HepG2 (cell line): ENCODE data around the gene TTC38. TPM values are rescaled to one million over a fixed set of nuclear protein-coding genes. Genes with fewer than 3 reads are reported as not detected.

Experiments
- ATAC-seq: fragments of 200-7000 bp; cut with Tn5 transposase; 3 replicates; pipeline ENCODE4 v1.9.1; 2020; ENCODE audit warnings: mild to moderate bottlenecking, moderate library complexity
- BruUV-seq: library from RNA; stranded (reverse); fragments of 400-500 nt; replicated peaks from 2 replicates; lab custom pipeline; 2021; lab: Mats Ljungman, UMichigan
- CTCF ChIA-PET: fragments of 300-600 bp; formaldehyde crosslinking; extraction: SDS; loops from one replicate; lab custom pipeline; 2021; ENCODE audit warnings: low total read pairs, inconsistent platforms, low intra/inter-chr PET ratio; lab: Yijun Ruan, JAX
- POLR2A ChIA-PET: fragments of 350-600 bp; sonication (Branson Sonifier 250); formaldehyde crosslinking; loops from one replicate; lab custom pipeline; 2020; ENCODE audit warnings: antibody characterized with exemption, inconsistent platforms; lab: Yijun Ruan, JAX
- DNase-seq: peaks from one replicate; pipeline ENCODE4 v3.0.0-alpha.2; 2015; ENCODE audit warnings: low spot score
- FAIRE-seq: peaks from 3 replicates; lab custom pipeline; 2011; peaks lifted over from hg19 to GRCh38; lab: Jason Lieb, UNC
- H2AFZ ChIP-seq: one replicate; pipeline ENCODE4 v1.6.1; 2011; ENCODE audit warnings: low read length, inconsistent platforms
- H3K27ac ChIP-seq: fragments of 300-600 bp; 3 replicates; pipeline ENCODE4 v1.8.0; 2011; ENCODE audit warnings: mixed run types, mild to moderate bottlenecking, mixed read lengths, low read length, inconsistent platforms; ENCODE audit not compliant: insufficient read depth; ENCODE audit errors: extremely low read length
- H3K27me3 ChIP-seq, 2 experiments: fragments of 200-600 bp in 1 of 2; 2 replicates in 1 of 2; 3 replicates in 1 of 2; pipeline versions ENCODE4 v1.6.0 to v1.8.0; 2011; ENCODE audit warnings: low read length in 2 of 2, mild to moderate bottlenecking in 2 of 2, moderate library complexity in 2 of 2, inconsistent platforms in 1 of 2; ENCODE audit not compliant: insufficient read depth in 2 of 2, control insufficient read depth in 1 of 2
- H3K36me3 ChIP-seq, 2 experiments: fragments of 200-600 bp in 1 of 2; replicated peaks in 1 of 2; 2 replicates in 1 of 2; 3 replicates in 1 of 2; pipeline versions ENCODE4 v1.5.1 to v1.8.0; 2011; ENCODE audit warnings: low read length in 2 of 2, inconsistent platforms in 1 of 2; ENCODE audit not compliant: insufficient read depth in 2 of 2, control insufficient read depth in 1 of 2
- H3K4me1 ChIP-seq: 2 replicates; pipeline ENCODE4 v1.5.1; 2012; ENCODE audit warnings: low read length, inconsistent platforms; ENCODE audit not compliant: insufficient read depth
- H3K4me2 ChIP-seq: 2 replicates; pipeline ENCODE4 v1.6.0; 2011; ENCODE audit warnings: low read depth, low read length, inconsistent platforms
- H3K4me3 ChIP-seq, 3 experiments: fragments of 200-600 bp in 1 of 3; sonication (generic), shearing (Covaris generic) in 1 of 3; replicated peaks in 1 of 3; 2 replicates each; pipeline ENCODE4 v1.5.1; 2011 to 2016; ENCODE audit warnings: low read length in 3 of 3, inconsistent platforms in 2 of 3, low read depth in 2 of 3, mild to moderate bottlenecking in 2 of 3, control low read depth in 1 of 3, mixed read lengths in 1 of 3; ENCODE audit not compliant: insufficient read depth in 1 of 3
- H3K79me2 ChIP-seq: one replicate; pipeline ENCODE4 v1.6.1; 2011; ENCODE audit warnings: low read length, inconsistent platforms; ENCODE audit not compliant: insufficient read depth
- H3K9ac ChIP-seq: 2 replicates; pipeline ENCODE4 v1.6.0; 2011; ENCODE audit warnings: mild to moderate bottlenecking, low read depth, low read length, inconsistent platforms; ENCODE audit not compliant: insufficient read depth
- H3K9me3 ChIP-seq: 2 replicates; pipeline ENCODE4 v1.5.1; 2012; ENCODE audit warnings: mild to moderate bottlenecking, low read length
- H4K20me1 ChIP-seq: 2 replicates; pipeline ENCODE4 v1.6.0; 2011; ENCODE audit warnings: inconsistent platforms, mild to moderate bottlenecking, low read length, moderate library complexity; ENCODE audit not compliant: insufficient read depth
- HES4 ChIP-seq: sonication (generic); formaldehyde crosslinking; IDR thresholded peaks from 2 replicates; pipeline ENCODE4 v1.9.0; 2021; ENCODE audit warnings: mild to moderate bottlenecking, missing genetic modification reagents, borderline replicate concordance
- HMG20A ChIP-seq: IDR thresholded peaks from 2 replicates; pipeline ENCODE4 v1.6.1; 2016; ENCODE audit warnings: borderline replicate concordance
- IRF2 ChIP-seq: IDR thresholded peaks from 2 replicates; pipeline ENCODE4 v1.6.1; 2018; ENCODE audit warnings: missing genetic modification reagents, missing compliant biosample characterization
- REL ChIP-seq: sonication (generic); formaldehyde crosslinking; conservative IDR thresholded peaks from 2 replicates; pipeline ENCODE4 v1.8.0; 2022; ENCODE audit warnings: mild to moderate bottlenecking, missing genetic modification reagents, moderate library complexity
- ZNF207 ChIP-seq: fragments of 450-650 bp; IDR thresholded peaks from 2 replicates; pipeline ENCODE4 v1.6.1; 2016; ENCODE audit warnings: antibody characterized with exemption, borderline replicate concordance
- ZNF616 ChIP-seq: sonication (generic); formaldehyde crosslinking; IDR thresholded peaks from 2 replicates; pipeline ENCODE4 v1.5.0; 2020; ENCODE audit warnings: low read depth, mild to moderate bottlenecking, missing genetic modification reagents
- ZNF670 ChIP-seq: sonication (generic); formaldehyde crosslinking; IDR thresholded peaks from 2 replicates; pipeline ENCODE4 v1.8.0; 2022; ENCODE audit warnings: mild to moderate bottlenecking, missing genetic modification reagents, borderline replicate concordance
- WGBS: methylation state at CpG from one replicate; pipeline ENCODE4 v1.1.6; 2017; ENCODE audit warnings: low lambda C conversion rate; 5-methylcytosine and 5-hydroxymethylcytosine counted together
- in situ Hi-C: cut with HindIII; loops from 2 replicates; pipeline ENCODE4 v1.10.0; 2017; ENCODE audit warnings: low pct_unique_long_range_greater_than_20kb; ENCODE audit not compliant: extremely low pct_ligation_motif_present
- intact Hi-C: fragments of 100-400 bp; cut with micrococcal nuclease; formaldehyde crosslinking; loops from one replicate; pipeline ENCODE4 v1.10.0; 2022; ENCODE audit not compliant: unreplicated experiment
- polyA plus RNA-seq, 8 experiments: library from polyadenylated mRNA; depleted of rRNA in 3 of 8; stranded (reverse) in 7 of 8; unstranded in 1 of 8; fragments of >200 nt; fragmentation: Illumina TruSeq in 4 of 8; extraction: Trizol in 4 of 8; gene quantifications; 2 replicates each; pipeline versions ENCODE4 v1.2.1 to v1.2.3, GENCODE V29; 2011 to 2016; ENCODE audit warnings: low read depth in 4 of 8, missing spikeins in 1 of 8, mixed read lengths in 1 of 8; ENCODE audit not compliant: insufficient read depth in 1 of 8
- total RNA-seq, 5 experiments: library from RNA; depleted of rRNA; stranded (reverse); fragments of >200 nt; fragmentation: Illumina TruSeq; extraction: Trizol; gene quantifications; 2 replicates each; pipeline ENCODE4 v1.2.3, GENCODE V29; 2016; ENCODE audit warnings: low read depth in 1 of 5
- TF ChIP-seq, protein P1 (sequence below), 2 experiments: IDR thresholded peaks; 2 replicates each; pipeline ENCODE4 v1.6.1; 2011 to 2012; ENCODE audit warnings: low read length in 2 of 2, borderline replicate concordance in 1 of 2, low read depth in 1 of 2, mild to moderate bottlenecking in 1 of 2, moderate library complexity in 1 of 2
- TF ChIP-seq, protein P2 (sequence below): sonication (generic); IDR thresholded peaks from 2 replicates; pipeline ENCODE4 v1.6.1; 2016; ENCODE audit warnings: low read depth, borderline replicate concordance

Gene TTC38
- total and polyA plus RNA-seq, 2 of the 13 experiments (the other 11 are each of a cell fraction or from before 2014, with no cell fraction given) = 101 to 105 TPM

DNA sequence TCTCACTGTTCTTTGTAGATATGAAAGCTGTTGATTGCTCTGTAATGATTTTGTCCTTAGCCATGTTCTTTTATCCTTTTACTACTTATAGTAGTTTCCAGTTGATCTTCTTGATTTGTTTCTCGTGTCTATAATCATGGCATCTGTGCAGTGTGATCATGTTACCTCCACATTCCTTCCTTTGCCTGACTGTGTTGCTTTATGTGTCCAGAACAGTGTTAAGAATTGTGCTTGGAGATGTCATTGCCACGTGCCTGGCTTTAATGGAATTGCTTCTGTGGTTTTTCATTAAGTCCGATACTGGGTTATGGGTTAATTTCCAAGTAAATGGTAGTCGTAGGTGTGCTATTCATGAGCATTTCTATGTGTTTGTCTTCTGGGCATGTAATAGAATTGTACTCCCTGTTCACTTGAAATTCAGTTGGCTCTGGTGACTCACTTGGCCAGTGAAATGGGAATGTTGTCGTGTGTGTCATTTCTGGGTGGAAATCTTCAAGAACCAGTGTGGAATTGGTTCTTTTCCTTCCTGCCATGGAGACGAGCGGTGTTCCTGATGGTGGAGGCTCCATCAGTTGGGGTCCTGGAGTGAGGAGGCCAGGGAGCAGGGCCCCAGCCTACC, 35.6 kb downstream of the TTC38 start:
- Histone ChIP-seq H3K9me3 (no peaks in the 10 kb centered on the region), H3K36me3 (peaks cover 2 to 39% of the 10 kb centered on the region in 2 experiments), H3K27me3 (no peaks in the 10 kb centered on the region), H3K4me3 (no peak overlapping the region), H3K9ac (no peak overlapping the region), H3K4me1 (peaks cover 23% of the 10 kb centered on the region), H2AFZ (no peak overlapping the region), H3K4me2 (no peak overlapping the region), H3K27ac (no peak overlapping the region), H4K20me1 (no peaks in the 10 kb centered on the region), H3K79me2 (peaks cover 46% of the 10 kb centered on the region)
- FAIRE-seq (no peak), ATAC-seq (no peak), DNase-seq (no peak)
- intact Hi-C loops = no loop called here
- no TSS peak for BruUV-seq
- 96% methylated on average over 7 of the region's 7 CpGs for WGBS
- TF ChIP-seq, protein P1, sequence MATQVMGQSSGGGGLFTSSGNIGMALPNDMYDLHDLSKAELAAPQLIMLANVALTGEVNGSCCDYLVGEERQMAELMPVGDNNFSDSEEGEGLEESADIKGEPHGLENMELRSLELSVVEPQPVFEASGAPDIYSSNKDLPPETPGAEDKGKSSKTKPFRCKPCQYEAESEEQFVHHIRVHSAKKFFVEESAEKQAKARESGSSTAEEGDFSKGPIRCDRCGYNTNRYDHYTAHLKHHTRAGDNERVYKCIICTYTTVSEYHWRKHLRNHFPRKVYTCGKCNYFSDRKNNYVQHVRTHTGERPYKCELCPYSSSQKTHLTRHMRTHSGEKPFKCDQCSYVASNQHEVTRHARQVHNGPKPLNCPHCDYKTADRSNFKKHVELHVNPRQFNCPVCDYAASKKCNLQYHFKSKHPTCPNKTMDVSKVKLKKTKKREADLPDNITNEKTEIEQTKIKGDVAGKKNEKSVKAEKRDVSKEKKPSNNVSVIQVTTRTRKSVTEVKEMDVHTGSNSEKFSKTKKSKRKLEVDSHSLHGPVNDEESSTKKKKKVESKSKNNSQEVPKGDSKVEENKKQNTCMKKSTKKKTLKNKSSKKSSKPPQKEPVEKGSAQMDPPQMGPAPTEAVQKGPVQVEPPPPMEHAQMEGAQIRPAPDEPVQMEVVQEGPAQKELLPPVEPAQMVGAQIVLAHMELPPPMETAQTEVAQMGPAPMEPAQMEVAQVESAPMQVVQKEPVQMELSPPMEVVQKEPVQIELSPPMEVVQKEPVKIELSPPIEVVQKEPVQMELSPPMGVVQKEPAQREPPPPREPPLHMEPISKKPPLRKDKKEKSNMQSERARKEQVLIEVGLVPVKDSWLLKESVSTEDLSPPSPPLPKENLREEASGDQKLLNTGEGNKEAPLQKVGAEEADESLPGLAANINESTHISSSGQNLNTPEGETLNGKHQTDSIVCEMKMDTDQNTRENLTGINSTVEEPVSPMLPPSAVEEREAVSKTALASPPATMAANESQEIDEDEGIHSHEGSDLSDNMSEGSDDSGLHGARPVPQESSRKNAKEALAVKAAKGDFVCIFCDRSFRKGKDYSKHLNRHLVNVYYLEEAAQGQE (IDR thresholded peaks at IDR 0.05; ENCODE audit: borderline replicate concordance in 1 of 2, low read depth in 1 of 2, low read length in 2 of 2) = no peak
- no peak for TF ChIP-seq ZNF207
- no peak for TF ChIP-seq HMG20A (CRISPR knock-in tag)
- TF ChIP-seq, protein P2, sequence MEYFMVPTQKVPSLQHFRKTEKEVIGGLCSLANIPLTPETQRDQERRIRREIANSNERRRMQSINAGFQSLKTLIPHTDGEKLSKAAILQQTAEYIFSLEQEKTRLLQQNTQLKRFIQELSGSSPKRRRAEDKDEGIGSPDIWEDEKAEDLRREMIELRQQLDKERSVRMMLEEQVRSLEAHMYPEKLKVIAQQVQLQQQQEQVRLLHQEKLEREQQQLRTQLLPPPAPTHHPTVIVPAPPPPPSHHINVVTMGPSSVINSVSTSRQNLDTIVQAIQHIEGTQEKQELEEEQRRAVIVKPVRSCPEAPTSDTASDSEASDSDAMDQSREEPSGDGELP = no peak
- no peak for TF ChIP-seq REL
- TF ChIP-seq ZNF616 = no peak
- no peak for TF ChIP-seq IRF2
- TF ChIP-seq HES4 = no peak
- TF ChIP-seq ZNF670 (CRISPR knock-in tag) = no peak
- in situ Hi-C loops = no loop called here
- ChIA-PET CTCF (no interaction called here), POLR2A (no interaction called here)
